Measurements from ENCODE around the gene PWWP2B.
A peak's percentile ranks its signal among the peaks of the same experiment; 100 is the strongest.

Gene PWWP2B

GRCh38 chr10:132449811-132450181 is 52.8 kb downstream of the PWWP2B start:
- no peak for DNase-seq

- DNase-seq, result no peak
These were observed 53.4 kb downstream of the PWWP2B start for GRCh38 chr10:132450466-132450824.

GRCh38 chr10:132450825-132451505 is 54.0 kb downstream of the PWWP2B start:
- DNase-seq, result no peak

- DNase-seq, result no peak
These were observed 54.7 kb downstream of the PWWP2B start for GRCh38 chr10:132451506-132452215.

DNA sequence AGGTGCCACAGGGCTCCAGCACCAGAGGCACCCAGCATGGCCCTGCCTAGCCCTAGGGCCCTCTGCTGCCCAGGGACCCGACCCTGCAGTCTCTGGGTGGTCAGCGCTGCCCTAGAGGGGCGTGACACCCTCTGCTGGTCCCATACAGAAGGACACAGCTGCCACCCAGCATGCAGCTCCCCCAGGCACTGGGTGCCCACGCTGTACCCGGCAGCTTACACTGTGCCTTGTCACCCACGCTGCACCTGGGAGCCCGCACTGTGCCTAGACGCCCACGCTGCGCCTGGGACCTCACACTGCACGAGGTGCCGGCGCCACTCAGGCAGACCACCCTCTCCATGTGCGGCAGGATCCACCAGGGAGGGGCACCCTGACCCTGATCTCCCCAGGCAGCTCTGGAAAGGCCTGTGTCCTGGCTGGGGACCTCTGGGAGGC is 55.2 kb downstream of the PWWP2B start:
- DNase-seq, result no peak

GRCh38 chr10:132452651-132453469 is 55.9 kb downstream of the PWWP2B start:
- DNase-seq, result peak; percentile 69

- no peak for DNase-seq
These were observed 56.5 kb downstream of the PWWP2B start for GRCh38 chr10:132453470-132453861.

- DNase-seq, result no peak
These were observed 57.5 kb downstream of the PWWP2B start for GRCh38 chr10:132454296-132455198.

DNA sequence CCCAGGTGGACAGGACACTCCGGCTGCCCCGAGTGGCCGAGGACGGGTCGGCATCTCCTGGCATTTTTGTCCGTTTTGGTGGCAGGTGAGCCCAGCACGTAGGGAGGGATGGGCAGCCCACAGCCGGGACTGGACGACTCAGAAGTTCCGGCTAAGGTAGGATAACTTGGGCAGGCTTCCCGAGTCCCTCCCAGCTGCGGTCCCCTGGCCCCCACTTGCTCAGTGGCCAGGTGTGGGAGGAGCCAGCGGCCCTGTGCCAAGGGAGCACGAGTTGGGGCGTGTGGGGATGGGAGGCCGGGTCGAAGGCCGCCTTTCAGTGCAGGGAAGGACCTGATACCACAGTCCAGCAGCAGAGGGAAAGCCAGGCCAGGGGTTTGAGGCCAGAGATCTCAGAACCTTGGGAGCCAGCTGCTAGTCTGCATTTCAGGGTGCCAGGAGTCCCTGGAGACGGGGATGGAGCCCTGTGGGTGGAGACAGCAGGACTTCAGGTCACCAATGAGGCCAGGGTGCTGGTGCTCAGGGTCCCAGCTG is 58.5 kb downstream of the PWWP2B start:
- DNase-seq, result no peak

DNA sequence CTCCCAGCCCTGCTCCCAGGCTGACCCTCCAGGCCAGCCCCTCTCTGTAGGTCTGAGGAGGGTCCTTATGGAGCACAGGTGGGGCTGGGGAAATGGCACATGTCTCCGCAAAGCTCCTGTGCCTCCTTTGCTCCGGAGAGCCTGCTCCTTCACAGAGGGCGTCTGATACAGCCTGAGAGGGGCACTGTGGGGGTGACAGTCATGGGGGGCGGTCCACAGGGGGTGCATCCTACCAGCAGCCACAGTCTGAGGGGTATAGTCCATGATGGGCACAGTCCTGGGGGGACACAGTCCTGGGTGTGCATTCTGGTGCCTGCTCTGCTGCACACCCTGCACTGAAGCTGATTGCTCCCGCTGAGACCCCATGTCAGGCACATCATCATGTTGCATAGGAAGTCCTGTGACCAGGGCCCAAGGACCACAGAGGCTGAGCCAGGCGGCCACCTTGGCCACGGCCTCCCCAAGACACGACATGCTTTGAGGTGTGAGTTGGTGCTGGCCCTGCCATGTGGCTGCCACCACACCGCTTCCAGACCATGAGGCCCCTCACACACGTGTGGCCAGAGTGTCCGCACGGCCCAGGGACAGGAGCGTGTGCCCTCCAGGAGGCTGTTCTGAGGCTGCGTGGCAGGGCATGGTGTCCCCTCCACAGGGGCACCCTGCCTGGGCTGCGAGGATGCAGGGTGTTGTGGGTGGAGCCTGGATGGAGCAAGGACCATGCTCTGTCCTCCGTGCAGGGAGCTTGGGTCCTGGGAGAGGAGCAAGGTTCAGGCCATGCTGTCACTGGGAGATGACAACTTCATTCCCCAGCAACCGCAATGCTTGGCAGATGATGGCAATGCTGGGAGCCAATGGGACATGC is 59.2 kb downstream of the PWWP2B start:
- no peak for DNase-seq

DNA sequence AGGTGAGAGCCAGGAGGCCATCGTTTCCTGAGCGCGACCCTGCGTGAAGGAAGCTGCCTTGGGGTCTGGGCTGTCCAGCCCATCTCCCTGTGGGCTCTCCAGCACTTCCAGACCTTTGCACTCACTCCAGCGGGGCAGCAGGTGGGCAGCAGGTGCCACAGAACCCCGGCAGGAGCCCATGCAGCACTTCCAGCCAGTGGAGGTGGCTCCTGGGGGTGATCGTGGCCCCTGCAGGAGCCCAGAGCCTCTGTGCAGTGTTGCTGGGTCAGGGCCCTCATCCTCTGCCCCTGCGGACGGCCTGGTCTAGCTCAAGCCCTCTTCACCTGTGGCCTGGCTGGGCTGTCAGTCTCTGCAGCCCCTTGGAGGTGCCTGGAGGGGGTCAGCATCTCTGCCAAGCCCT is 59.9 kb downstream of the PWWP2B start:
- no peak for DNase-seq

DNA sequence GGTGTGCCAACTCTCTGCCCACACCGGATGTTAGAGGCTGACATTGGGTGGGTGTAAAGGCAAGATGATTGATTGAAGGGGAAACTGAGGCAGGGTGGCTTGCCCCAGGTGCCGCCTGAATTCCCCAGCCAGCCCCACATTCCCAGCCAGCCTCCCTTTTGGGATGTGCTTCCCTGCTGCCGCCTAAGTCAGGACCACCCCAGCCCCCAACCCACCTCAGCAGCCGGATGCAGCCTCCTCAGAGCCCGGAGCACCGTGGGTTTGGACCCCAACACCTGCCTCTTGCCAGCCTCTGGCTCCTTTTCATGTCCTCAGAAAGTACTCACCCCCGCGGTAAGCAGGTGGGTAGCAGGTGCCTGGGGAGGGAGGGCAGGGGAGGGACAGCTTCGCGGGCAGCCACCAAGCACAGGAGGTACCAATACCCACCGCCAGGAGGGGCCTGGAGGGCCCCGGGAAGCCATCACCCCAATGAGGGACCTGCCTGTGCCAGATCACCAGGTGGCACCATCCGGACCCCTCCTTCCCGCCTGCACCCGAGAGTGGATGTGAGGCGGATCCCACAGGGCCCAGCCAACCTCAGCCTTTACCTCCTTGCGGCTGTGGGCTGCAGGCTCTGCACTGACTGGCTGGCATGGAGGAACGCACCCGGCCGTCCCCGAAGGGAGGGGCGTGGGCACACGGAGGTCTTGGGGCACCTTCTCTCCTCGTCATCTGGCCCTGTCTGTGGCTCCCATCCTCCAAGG is 60.5 kb downstream of the PWWP2B start:
- no peak for DNase-seq

DNA sequence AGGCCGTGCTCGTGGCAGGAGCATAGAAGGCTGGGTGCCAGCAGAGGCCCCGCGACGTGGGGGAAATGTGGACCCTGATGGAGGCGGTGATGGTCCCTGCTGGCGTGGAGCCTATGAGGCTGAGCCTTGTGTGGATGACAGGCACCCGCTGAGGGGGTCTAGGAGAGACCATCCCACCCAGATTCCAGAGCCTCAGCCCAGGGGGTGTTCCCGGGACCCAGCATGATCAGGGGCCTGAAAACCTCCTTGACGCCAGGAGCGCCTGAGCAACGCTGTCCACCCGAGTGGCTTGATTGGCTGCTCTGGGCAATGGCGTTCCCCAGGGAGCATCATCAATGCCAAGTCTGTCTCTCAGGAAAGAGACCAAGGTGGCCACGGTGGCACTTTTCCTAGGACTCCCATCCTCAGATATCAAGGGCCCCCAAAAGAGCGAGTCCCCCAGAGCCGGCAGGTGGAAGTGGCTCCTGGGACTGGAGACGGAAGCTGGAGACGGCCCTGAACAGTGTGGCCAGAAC is 61.1 kb downstream of the PWWP2B start:
- no peak for DNase-seq

- DNase-seq, result peak; percentile 32
These were observed 61.7 kb downstream of the PWWP2B start for GRCh38 chr10:132458586-132459300.

DNA sequence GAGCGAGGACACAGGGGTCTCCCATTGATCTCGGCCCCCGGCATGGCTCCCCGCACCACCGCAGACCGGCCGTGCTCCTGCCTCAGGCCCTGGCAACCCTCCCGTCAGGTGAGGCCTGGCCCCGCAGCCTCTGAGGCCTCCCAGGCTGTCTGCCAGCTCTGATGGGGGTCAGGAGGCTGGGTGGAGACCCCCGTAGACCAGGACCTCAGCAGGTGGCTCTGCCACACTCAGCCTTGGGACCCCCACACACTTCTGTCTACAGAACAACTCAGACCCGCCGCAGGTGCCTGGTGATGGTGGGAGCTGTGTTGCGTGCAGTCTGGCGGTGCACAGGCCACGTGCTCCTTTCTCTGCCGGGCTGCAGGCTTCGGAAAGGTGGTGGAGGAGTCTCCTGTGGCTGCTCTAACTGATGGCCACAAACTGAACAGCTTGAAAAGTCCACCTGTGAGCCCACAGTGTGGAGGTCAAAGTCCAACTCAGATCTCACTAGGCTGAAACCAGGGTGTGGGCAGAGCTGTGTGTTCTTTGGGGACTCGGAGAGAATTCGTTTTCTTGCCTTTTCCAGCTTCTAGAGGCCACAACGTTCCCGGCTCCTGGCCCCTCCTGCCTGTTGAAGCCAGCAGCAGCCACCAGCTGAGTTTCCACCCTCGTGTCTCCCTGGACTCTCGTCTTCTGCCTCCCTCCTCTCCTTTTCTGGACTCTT is 62.5 kb downstream of the PWWP2B start:
- no peak for DNase-seq

GRCh38 chr10:132460071-132460470 is 63.1 kb downstream of the PWWP2B start:
- no peak for DNase-seq

DNA sequence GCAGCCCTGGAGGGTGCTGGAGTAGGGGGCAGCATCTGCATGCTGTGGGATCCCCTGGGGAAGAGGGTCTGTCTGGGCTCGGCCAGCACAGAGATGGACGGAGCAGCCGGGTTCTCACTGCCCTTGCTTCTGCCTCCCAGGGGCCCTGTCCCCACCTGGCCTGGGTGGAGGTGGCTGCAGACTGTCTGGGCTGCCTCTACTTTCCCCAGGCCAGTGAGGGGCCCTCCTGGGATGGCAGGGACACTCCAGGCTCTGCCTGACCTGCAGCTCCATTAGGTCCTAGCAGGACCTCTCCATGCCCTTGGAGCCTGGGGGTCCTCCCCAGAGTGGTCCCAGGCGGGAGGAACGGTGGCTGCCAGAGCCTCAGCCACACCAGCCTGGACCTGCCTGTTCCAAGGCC is 63.7 kb downstream of the PWWP2B start:
- no peak for DNase-seq

DNA sequence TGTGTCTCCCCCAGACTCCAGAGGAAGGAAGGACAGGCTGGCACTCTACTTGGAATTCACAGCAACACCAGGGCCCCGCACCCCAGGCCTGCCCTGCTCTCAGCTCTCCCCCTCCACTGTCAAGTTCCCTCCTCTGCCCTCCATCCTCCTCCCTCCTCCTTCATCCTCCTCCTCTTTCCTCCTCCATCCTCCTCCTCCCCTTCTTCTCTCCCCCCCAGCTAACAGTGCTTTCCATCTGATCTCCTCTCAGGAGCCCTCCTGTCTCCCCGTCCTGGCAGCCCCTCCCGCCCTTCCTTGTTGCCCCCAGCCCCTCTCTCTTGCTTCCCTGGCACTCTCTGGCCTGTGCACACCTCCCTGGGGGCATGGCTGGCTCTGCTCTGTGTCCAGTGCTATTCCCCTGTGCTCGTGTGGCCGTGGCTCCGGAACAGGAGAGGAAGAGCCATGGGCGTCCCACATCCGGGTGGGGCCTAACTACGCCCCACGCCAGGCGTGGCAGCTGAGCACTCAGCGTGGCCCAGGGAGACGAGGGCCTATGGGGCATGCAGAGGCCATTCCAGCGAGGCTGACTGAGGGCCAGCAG is 64.2 kb downstream of the PWWP2B start:
- DNase-seq, result no peak

All from KG1 (cell line).